Measurements from ENCODE around the gene LETM1. TPM values are rescaled to one million over a fixed set of nuclear protein-coding genes. Genes with fewer than 3 reads are reported as not detected.

LETM1 gene
- total and polyA plus RNA-seq, 2 experiments from 2014 or later: 29.4 to 46.0 TPM

DNA sequence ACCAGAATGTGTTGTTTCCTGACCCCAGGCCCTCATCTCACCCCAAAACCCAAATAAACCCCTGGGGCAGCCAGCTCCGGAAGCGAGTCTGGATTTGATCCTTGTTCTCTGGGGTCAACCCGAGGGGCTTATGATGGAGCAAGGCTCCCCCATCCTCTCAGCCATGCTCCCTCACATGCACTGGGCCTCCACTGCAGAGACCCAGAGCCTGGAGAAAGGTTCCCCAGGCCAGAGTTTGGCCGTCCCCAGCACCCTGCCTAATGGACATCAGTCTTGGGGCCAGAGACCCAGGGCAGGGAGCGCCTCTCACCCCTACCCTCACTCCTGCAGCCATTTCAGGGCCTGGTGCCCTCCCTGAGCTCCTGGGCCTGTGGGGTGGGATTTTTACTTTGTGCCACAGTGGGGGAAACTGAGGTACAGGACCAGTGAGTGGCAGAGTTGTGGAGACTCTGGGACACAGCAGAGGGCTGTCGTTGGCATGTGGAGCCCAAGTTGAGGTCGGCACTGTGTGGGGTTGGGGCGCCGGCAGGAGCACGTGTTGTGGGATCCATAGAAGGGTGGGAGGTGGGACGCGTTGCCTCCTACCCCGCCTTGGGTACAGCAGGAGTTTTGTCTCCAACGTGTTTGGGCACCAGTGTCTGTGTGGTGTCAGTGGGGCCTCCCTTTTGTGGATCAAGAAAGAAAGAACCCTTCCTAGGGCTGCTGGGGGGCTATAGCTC lies 59.3 kb downstream of the LETM1 start:
- Histone ChIP-seq H3K27ac (peak overlapping the region; percentile 96), H3K4me1 (ENCODE audit: insufficient read depth) (peaks cover 45% of the 10 kb centered on the region), H3K27me3 (no peaks in the 10 kb centered on the region), H2AFZ (no peak overlapping the region), H3K36me3 (replicated peaks; ENCODE audit: insufficient read depth, low read depth) (no peaks in the 10 kb centered on the region), H4K20me1 (ENCODE audit: insufficient read depth, poor library complexity, severe bottlenecking) (peaks cover 27% of the 10 kb centered on the region), H3K4me2 (peak overlapping the region; percentile 93), H3K9me3 (ENCODE audit: low read depth) (no peaks in the 10 kb centered on the region), H3K79me2 (peaks cover 61% of the 10 kb centered on the region), H3K4me3 (no peak overlapping the region), H3K9me2 (replicated peaks; ENCODE audit: insufficient read depth) (no peaks in the 10 kb centered on the region)
- no peak for TF ChIP-seq CTCF (IDR thresholded peaks at IDR 0.05; ENCODE audit: poor library complexity)
- no peak for TF ChIP-seq EZH2phosphoT487 (IDR thresholded peaks at IDR 0.05; ENCODE audit: low read depth, severe bottlenecking, unreplicated experiment)
- TF ChIP-seq EZH2 (IDR thresholded peaks at IDR 0.05; ENCODE audit: borderline replicate concordance): no peak
- no peak for DNase-seq (ENCODE audit: low spot score)
- 90% methylated on average over 14 of the region's 14 CpGs for WGBS (ENCODE audit: low lambda C conversion rate, missing lambda C conversion rate)

DNA sequence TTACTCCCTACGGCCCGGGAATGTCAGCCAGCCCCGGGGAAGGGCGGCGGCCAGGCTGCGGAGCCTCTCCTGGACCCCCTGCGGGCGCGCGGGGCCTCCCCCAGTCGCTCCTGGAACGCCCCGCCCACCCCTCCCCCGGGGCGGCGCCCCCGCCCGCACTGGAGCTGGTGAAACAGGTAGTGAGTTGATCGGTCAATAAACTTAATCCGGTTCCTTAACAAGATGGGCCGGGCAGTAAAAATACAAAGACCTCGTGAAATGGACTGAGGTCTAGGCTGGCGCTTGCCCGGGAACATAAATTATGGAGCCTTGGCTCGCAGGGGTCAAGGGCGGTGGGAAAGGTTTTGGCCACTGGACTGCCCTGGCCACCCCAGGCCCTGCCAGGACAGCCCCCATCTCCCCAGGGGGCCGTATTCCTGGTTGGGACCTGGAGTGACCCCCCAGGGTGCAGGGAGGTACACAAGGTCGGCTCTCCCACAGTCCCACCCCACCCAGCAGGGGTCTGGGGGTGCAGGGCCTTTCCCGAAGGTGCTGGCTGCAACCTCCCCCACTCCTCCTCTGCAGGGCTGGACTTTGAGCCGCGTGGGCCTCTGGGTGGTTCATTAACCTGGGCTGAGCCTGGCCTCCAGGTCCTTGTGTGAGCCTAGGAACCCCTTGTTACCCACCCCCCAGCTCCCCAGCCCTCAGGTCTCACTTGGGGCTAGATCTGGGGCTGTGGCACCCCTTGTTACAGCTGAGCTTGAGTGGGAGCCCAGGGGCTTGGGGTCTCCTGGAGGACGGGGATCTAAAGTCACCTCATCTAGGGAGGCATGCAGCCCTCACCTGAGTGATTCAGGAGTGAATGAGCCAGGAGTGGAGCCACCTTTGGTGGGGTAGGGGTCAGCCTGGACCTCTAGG lies 60.4 kb downstream of the LETM1 start:
- Histone ChIP-seq H3K4me2 (peak overlapping the region; percentile 93), H2AFZ (no peak overlapping the region), H3K36me3 (replicated peaks; ENCODE audit: insufficient read depth, low read depth) (no peaks in the 10 kb centered on the region), H3K4me1 (ENCODE audit: insufficient read depth) (peaks cover 45% of the 10 kb centered on the region), H3K27ac (peak overlapping the region; percentile 96), H4K20me1 (ENCODE audit: insufficient read depth, poor library complexity, severe bottlenecking) (peaks cover 27% of the 10 kb centered on the region), H3K4me3 (peak overlapping the region; percentile 85), H3K27me3 (no peaks in the 10 kb centered on the region), H3K9me2 (replicated peaks; ENCODE audit: insufficient read depth) (no peaks in the 10 kb centered on the region), H3K79me2 (peaks cover 61% of the 10 kb centered on the region), H3K9me3 (ENCODE audit: low read depth) (no peaks in the 10 kb centered on the region)
- no peak for TF ChIP-seq CTCF (IDR thresholded peaks at IDR 0.05; ENCODE audit: poor library complexity)
- no peak for TF ChIP-seq EZH2phosphoT487 (IDR thresholded peaks at IDR 0.05; ENCODE audit: low read depth, severe bottlenecking, unreplicated experiment)
- no peak for TF ChIP-seq EZH2 (IDR thresholded peaks at IDR 0.05; ENCODE audit: borderline replicate concordance)
- 15% methylated on average over 29 of the region's 32 CpGs for WGBS (ENCODE audit: low lambda C conversion rate, missing lambda C conversion rate)
- DNase-seq (ENCODE audit: low spot score): peak; percentile 82

DNA sequence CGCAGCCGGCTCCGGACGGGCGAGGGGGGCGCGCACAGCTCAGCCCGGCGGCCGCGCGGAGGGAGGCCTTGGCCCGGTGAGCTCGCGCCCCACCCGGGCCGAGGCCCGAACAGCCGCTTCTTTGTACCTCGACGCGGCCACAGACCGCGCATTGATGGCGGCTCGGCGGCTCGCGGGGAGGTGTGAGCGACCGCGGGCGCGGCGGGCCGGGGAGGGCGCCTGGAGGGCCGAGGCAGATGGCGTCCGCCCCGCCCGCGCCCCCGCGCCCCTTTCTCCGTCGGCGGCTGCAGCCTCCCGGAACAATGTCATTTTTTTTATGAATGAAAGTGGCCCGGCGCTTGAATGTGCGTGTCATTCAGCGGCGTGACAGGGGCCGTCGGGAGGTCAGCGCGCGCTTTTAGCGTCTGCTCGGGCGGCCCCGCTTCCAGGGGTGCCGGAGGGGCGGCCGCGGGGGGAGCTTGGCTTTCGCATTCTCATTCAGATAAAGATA lies 61.1 kb downstream of the LETM1 start:
- Histone ChIP-seq H3K4me1 (ENCODE audit: insufficient read depth) (peaks cover 45% of the 10 kb centered on the region), H4K20me1 (ENCODE audit: insufficient read depth, poor library complexity, severe bottlenecking) (peaks cover 27% of the 10 kb centered on the region), H2AFZ (no peak overlapping the region), H3K9me3 (ENCODE audit: low read depth) (no peaks in the 10 kb centered on the region), H3K4me3 (peak overlapping the region; percentile 85), H3K36me3 (replicated peaks; ENCODE audit: insufficient read depth, low read depth) (no peaks in the 10 kb centered on the region), H3K79me2 (peaks cover 58% of the 10 kb centered on the region), H3K27me3 (no peaks in the 10 kb centered on the region), H3K9me2 (replicated peaks; ENCODE audit: insufficient read depth) (no peaks in the 10 kb centered on the region), H3K27ac (peak overlapping the region; percentile 96), H3K4me2 (peak overlapping the region; percentile 93)
- TF ChIP-seq EZH2 (IDR thresholded peaks at IDR 0.05; ENCODE audit: borderline replicate concordance) (no peak), EZH2phosphoT487 (IDR thresholded peaks at IDR 0.05; ENCODE audit: low read depth, severe bottlenecking, unreplicated experiment) (no peak), CTCF (IDR thresholded peaks at IDR 0.05; ENCODE audit: poor library complexity) (no peak)
- 7% methylated on average over 3 of the region's 68 CpGs for WGBS (ENCODE audit: low lambda C conversion rate, missing lambda C conversion rate)
- no peak for DNase-seq (ENCODE audit: low spot score)
